ENCODE data around the gene STX8. TPM values are rescaled to one million over a fixed set of nuclear protein-coding genes. Genes with fewer than 3 reads are reported as not detected.

The STX8 gene
- total RNA-seq, 1 donor from 2014 or later, result 58.4 TPM

- no peaks in the 10 kb centered on the region for H3K36me3 ChIP-seq (ENCODE audit: control insufficient read depth, insufficient read depth, low read length)
- H3K4me3 ChIP-seq (ENCODE audit: low read depth, low read length), result no peak overlapping the region
- H3K27me3 ChIP-seq (ENCODE audit: control insufficient read depth, insufficient read depth, low read length), result no peaks in the 10 kb centered on the region
- no peak for TF ChIP-seq CTCF (IDR thresholded peaks at IDR 0.05; ENCODE audit: insufficient read depth, low read length, severe bottlenecking)
- no peak for DNase-seq (ENCODE audit: low read depth)
- no peak for FAIRE-seq
Measured at GRCh38 chr17:9226130-9226793, 349.4 kb downstream of the STX8 start.

- no peak for TF ChIP-seq CTCF (IDR thresholded peaks at IDR 0.05; ENCODE audit: insufficient read depth, low read length, severe bottlenecking)
- no peak for DNase-seq (ENCODE audit: low read depth)
- Histone ChIP-seq H3K36me3 (ENCODE audit: control insufficient read depth, insufficient read depth, low read length) (no peaks in the 10 kb centered on the region), H3K4me3 (ENCODE audit: low read depth, low read length) (no peak overlapping the region), H3K27me3 (ENCODE audit: control insufficient read depth, insufficient read depth, low read length) (no peaks in the 10 kb centered on the region)
- no peak for FAIRE-seq
Measured at GRCh38 chr17:9225305-9226101, 350.1 kb downstream of the STX8 start.

- FAIRE-seq (no peak), DNase-seq (ENCODE audit: low read depth) (no peak)
- Histone ChIP-seq H3K36me3 (ENCODE audit: control insufficient read depth, insufficient read depth, low read length) (no peaks in the 10 kb centered on the region), H3K27me3 (ENCODE audit: control insufficient read depth, insufficient read depth, low read length) (no peaks in the 10 kb centered on the region), H3K4me3 (ENCODE audit: low read depth, low read length) (no peak overlapping the region)
- TF ChIP-seq CTCF (IDR thresholded peaks at IDR 0.05; ENCODE audit: insufficient read depth, low read length, severe bottlenecking), result no peak
Measured at GRCh38 chr17:9224485-9224884, 351.1 kb downstream of the STX8 start.

- DNase-seq (ENCODE audit: low read depth) (no peak), FAIRE-seq (no peak)
- TF ChIP-seq CTCF (IDR thresholded peaks at IDR 0.05; ENCODE audit: insufficient read depth, low read length, severe bottlenecking), result no peak
- H3K27me3 ChIP-seq (ENCODE audit: control insufficient read depth, insufficient read depth, low read length), result no peaks in the 10 kb centered on the region
- H3K36me3 ChIP-seq (ENCODE audit: control insufficient read depth, insufficient read depth, low read length), result no peaks in the 10 kb centered on the region
- no peak overlapping the region for H3K4me3 ChIP-seq (ENCODE audit: low read depth, low read length)
Measured at GRCh38 chr17:9223531-9223930, 352.1 kb downstream of the STX8 start.

- no peak for FAIRE-seq
Measured at GRCh38 chr17:9221922-9222180, 353.8 kb downstream of the STX8 start.

More at GRCh38 chr17:9221922-9222180, 353.8 kb downstream of the STX8 start:
- Histone ChIP-seq H3K36me3 (ENCODE audit: control insufficient read depth, insufficient read depth, low read length) (no peaks in the 10 kb centered on the region), H3K27me3 (ENCODE audit: control insufficient read depth, insufficient read depth, low read length) (no peaks in the 10 kb centered on the region), H3K4me3 (ENCODE audit: low read depth, low read length) (no peak overlapping the region)
- DNase-seq (ENCODE audit: low read depth), result no peak
- TF ChIP-seq CTCF (IDR thresholded peaks at IDR 0.05; ENCODE audit: insufficient read depth, low read length, severe bottlenecking), result no peak

Measured in bronchial epithelial cell (primary cell).